T-helper 2 cell (primary cell): ENCODE data around the gene CXCL8.

Source experiments
- DNase-seq, 5 experiments: peaks; one replicate each; pipeline versions ENCODE4 v3.0.0 to v3.0.0-alpha.2; 2012 to 2022

CXCL8 gene

GRCh38 chr4:73718375-73719373, 21.7 kb upstream of the CXCL8 start:
- peak in 1 of 5 experiments; percentile 80 for DNase-seq

- no peak for DNase-seq
Observed at GRCh38 chr4:73721435-73721834, 18.9 kb upstream of the CXCL8 start.

- no peak for DNase-seq
Observed at GRCh38 chr4:73721909-73722308, 18.5 kb upstream of the CXCL8 start.

DNA sequence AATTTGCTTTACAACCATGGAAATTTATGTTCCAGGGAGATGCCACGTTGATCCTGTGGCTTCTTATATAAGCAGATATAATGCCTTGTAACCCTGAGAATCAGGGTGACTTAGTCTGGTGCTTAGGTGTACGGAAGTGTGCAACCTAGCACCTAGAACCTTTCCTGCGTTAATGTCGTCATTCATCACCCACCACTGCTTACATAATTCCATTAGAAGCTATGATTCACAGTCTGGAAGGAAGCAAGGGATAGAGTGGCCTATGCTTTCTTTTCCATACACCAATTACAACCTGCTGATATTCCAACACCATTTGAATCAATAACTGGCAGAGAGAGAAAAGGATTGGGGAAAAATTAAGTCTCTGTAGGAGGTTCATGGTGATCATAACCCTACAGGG, 17.3 kb upstream of the CXCL8 start:
- DNase-seq = no peak

- DNase-seq = no peak
Observed at GRCh38 chr4:73723928-73724327, 16.4 kb upstream of the CXCL8 start.

GRCh38 chr4:73725510-73725909, 14.9 kb upstream of the CXCL8 start:
- DNase-seq = no peak

DNA sequence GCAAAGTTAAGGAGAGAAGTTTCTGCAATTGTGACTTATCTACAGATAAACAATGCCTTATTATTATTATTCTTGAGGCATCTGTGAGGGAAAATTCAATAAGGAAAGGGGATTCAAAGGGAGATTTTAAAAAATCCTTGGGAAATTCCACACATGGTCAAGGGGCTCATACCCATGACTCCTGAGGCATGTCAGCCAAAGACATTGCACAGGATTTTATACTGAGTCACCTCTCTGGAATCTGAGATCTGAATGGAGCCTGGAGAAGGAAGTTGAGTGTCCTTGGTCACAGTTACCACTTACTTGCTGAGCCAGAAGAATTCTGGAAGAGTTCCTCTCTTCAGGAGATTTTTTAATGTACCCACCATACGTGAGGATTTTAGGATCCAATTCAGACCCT, 14.4 kb upstream of the CXCL8 start:
- no peak for DNase-seq

- DNase-seq = no peak
Observed at GRCh38 chr4:73727685-73728084, 12.7 kb upstream of the CXCL8 start.

- DNase-seq = no peak
Observed at GRCh38 chr4:73728091-73728741, 12.2 kb upstream of the CXCL8 start.

DNA sequence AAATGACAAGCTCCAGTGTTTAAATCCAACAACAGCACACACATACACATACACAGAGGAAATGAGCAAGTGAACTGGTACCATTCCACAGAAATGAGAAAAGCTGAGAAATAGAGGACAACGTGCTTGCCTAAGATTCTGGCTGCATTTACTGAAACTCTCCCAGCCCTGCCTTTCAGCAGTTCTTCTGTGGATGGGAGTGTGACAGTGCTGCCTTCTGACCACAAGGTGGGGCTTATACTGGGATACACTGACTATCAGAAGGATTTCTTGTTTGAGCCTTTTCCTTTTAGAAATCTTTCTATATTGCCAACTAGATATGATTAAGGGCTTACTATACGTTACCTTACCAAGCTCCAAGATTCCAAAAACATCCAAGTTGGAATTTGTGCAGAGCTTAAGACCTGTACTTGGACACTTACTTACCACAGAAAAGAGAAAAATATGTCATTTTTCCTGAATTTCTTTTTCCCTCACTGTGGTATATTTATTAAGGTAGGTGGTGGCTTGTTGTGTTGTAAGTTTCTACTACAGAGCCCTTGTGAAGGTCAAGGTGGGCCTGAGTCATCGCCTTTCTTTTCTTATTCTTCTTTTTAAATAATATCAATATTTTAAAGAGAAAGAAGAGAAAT, 10.7 kb upstream of the CXCL8 start:
- peak in 1 of 5 experiments; percentile 30 for DNase-seq

DNA sequence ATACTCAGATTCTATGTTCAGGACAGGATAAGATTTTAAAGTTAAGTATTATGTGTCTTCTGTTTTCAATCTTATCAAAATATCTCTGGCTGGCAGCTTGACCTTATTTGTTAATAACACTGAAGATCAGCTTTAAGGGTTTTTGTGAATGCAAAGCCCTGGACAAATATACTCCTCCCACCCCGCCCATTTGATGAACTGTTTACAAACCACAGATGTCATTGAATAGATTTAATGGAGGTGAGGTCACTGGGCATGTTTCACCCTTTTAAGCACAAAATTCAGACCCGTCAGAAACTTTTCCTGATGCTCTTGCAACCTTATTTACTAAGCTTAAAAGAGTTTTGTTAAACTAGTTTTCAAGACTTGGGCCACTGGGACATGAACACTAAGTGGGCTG, 10.1 kb upstream of the CXCL8 start:
- DNase-seq = no peak

- DNase-seq = no peak
Observed at GRCh38 chr4:73730867-73731266, 9.5 kb upstream of the CXCL8 start.

- peak in 1 of 5 experiments; percentile 15 for DNase-seq
Observed at GRCh38 chr4:73731968-73732610, 8.3 kb upstream of the CXCL8 start.

DNA sequence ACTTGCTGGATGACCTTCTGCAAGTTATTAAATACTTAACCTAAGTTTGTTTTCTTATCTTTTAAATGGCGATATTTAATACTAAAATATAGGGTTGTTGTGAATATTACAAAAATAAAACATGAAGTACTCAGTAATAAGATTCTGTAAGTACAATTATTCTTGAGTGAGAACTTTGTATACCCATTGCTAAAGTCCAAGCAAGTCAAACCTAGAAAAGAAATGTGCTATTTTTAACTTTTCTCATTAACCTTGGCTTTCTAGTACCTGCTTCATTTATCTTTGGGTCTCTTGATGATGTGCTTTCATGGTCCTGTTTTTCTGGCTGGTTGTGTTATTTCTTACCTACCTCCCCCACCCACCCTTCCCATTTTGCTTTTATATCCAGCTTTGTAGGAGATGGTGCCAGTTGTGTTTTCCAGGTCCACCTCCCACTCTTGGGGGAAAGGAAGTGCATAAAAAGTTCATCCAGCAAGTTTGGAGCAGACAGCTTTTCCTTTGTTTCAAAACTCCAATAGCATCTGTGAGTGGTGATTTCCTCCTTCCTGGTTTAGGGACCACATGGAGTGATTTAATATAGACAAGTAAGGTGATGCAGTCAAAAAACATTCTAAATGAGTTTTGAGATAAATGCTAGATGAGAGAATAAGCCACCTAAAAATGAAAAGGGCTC, 7.5 kb upstream of the CXCL8 start:
- no peak for DNase-seq

GRCh38 chr4:73734530-73735001, 5.8 kb upstream of the CXCL8 start:
- DNase-seq = no peak

DNA sequence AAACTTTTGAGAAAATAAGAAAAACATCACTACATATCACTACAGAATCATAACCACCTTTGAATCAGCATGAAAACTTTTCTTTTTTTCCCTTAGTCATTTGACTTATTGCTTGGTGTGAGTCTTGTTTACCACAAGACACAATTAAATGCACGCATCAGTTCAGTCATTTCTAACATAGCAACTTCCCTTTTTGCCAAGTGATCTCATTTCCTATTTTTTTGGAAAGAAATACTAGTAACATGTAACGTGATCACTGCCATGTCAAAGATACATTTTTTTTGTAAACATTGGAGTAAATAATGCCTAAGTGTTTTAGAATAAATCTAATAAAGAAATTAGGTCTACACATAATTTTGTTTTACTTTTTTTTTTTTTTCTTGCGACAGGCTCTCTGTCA, 5.1 kb upstream of the CXCL8 start:
- peak in 1 of 5 experiments; percentile 78 for DNase-seq

- DNase-seq = no peak
Observed at GRCh38 chr4:73741031-73741749, 821 bp downstream of the CXCL8 start.

GRCh38 chr4:73741750-73742489, 1.6 kb downstream of the CXCL8 start:
- DNase-seq = no peak

GRCh38 chr4:73742490-73743160, 2.3 kb downstream of the CXCL8 start:
- DNase-seq = no peak

GRCh38 chr4:73743281-73743680, 2.9 kb downstream of the CXCL8 start:
- no peak for DNase-seq
